H1 (cell line): ENCODE measurements around the gene TSPAN5. TPM values are rescaled to one million over a fixed set of nuclear protein-coding genes. Genes with fewer than 3 reads are reported as not detected.

Experiments
- ASH2L ChIP-seq: fragments of 200-600, 300-600 bp; sonication (generic); IDR thresholded peaks from one replicate; pipeline ENCODE4 v1.7.1; 2017; ENCODE audit warnings: low read length
- BACH1 ChIP-seq: IDR thresholded peaks from 2 replicates; pipeline ENCODE4 v1.6.1; 2012; ENCODE audit warnings: low read length, improper control_type of control experiment
- CTBP2 ChIP-seq: IDR thresholded peaks from 2 replicates; pipeline ENCODE4 v1.7.0; 2011; ENCODE audit warnings: borderline replicate concordance, mild to moderate bottlenecking, moderate library complexity, mixed read lengths, low read length; ENCODE audit not compliant: insufficient read depth, insufficient read length
- EP300 ChIP-seq, 2 experiments: IDR thresholded peaks; 1 replicate in 1 of 2; 2 replicates in 1 of 2; pipeline ENCODE4 v1.6.1; 2011 to 2012; ENCODE audit warnings: low read depth in 2 of 2, low read length in 2 of 2, mild to moderate bottlenecking in 2 of 2, borderline replicate concordance in 1 of 2, inconsistent platforms in 1 of 2, moderate library complexity in 1 of 2
- SUZ12 ChIP-seq: fragments of 200-600 bp; sonication (generic); IDR thresholded peaks from 2 replicates; pipeline ENCODE4 v1.6.1; 2012; ENCODE audit warnings: mild to moderate bottlenecking, inconsistent platforms, low read length, moderate library complexity, mixed read lengths
- TCF12 ChIP-seq: IDR thresholded peaks from 2 replicates; pipeline ENCODE4 v1.6.1; 2011; ENCODE audit warnings: low read depth, mild to moderate bottlenecking, low read length
- ZNF274 ChIP-seq: IDR thresholded peaks from 2 replicates; pipeline ENCODE4 v1.7.0; 2012; ENCODE audit warnings: low read length, borderline replicate concordance; ENCODE audit errors: extremely low read depth
- polyA plus RNA-seq, 7 experiments: library from polyadenylated mRNA; depleted of rRNA in 3 of 7; stranded (reverse) in 5 of 7; unstranded in 2 of 7; fragments of >200 nt in 5 of 7; fragments of 200-250 nt in 2 of 7; gene quantifications; 1 replicate in 5 of 7; 2 replicates in 1 of 7; 4 replicates in 1 of 7; pipeline versions ENCODE4 v1.2.1 to v1.2.3, GENCODE V29; 2011 to 2013; ENCODE audit warnings: missing spikeins in 2 of 7, mixed read lengths in 2 of 7
- total RNA-seq: library from RNA; stranded (reverse); fragmentation: NEBNext Ultra II Directional; extraction: Animal tissue kit (Norgen Biotek cat#: 25700); gene quantifications from 2 replicates; pipeline ENCODE4 v1.2.1, GENCODE V29; 2021

The TSPAN5 gene
- total and polyA plus RNA-seq, 2 of the 8 experiments (the other 6 are each of a cell fraction or from before 2014, with no cell fraction given), result 17.6 to 21.2 TPM

DNA sequence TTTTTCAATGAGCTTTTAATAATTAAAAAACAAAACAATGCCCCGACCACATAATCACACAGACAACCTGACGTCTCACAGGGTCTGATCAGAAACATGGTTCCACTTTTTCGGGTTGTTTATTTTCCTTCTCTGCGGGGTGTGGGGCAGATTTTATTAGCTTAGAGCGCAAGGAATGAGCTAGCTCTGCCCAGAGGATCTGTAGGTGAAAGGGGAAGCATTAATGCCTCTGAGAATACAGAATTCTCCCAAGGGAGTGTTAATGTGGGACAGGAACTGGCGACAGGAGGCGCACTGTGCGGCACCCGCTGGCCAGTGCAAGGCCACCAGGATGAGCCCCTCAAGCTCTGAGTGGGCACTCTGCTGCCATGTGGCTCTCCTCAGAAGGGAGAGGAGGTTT, 181.5 kb downstream of the TSPAN5 start (continued):
- TF ChIP-seq ASH2L (no peak), CTBP2 (no peak), TCF12 (no peak), EP300 (IDR thresholded peaks at IDR 0.05; ENCODE audit: borderline replicate concordance in 1 of 2, low read depth in 2 of 2, low read length in 2 of 2) (no peak), BACH1 (no peak), ZNF274 (no peak), SUZ12 (no peak)
